Measurements from ENCODE around the gene CLCN7. TPM values are rescaled to one million over a fixed set of nuclear protein-coding genes. Genes with fewer than 3 reads are reported as not detected.

Gene CLCN7
- total and polyA plus RNA-seq, 9 of the 15 experiments (the other 6 are each of a cell fraction or from before 2014, with no cell fraction given): 0.06 to 126 (median 18.7) TPM

- TF ChIP-seq, protein P1, sequence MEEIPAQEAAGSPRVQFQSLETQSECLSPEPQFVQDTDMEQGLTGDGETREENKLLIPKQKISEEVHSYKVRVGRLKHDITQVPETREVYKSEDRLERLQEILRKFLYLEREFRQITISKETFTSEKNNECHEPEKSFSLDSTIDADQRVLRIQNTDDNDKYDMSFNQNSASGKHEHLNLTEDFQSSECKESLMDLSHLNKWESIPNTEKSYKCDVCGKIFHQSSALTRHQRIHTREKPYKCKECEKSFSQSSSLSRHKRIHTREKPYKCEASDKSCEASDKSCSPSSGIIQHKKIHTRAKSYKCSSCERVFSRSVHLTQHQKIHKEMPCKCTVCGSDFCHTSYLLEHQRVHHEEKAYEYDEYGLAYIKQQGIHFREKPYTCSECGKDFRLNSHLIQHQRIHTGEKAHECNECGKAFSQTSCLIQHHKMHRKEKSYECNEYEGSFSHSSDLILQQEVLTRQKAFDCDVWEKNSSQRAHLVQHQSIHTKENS (CRISPR knock-in tag; IDR thresholded peaks at IDR 0.05): no peak
- TF ChIP-seq ZNF263 (CRISPR knock-in tag; IDR thresholded peaks at IDR 0.05; ENCODE audit: borderline replicate concordance): peak; percentile 74
- no peak for TF ChIP-seq ZNF57 (CRISPR knock-in tag; IDR thresholded peaks at IDR 0.05)
- no peak for TF ChIP-seq ILK (tag; IDR thresholded peaks at IDR 0.05; ENCODE audit: borderline replicate concordance, low read depth)
- no peak for TF ChIP-seq GTF2B (IDR thresholded peaks at IDR 0.05; ENCODE audit: extremely low read depth, insufficient read length)
- TF ChIP-seq, protein P2, sequence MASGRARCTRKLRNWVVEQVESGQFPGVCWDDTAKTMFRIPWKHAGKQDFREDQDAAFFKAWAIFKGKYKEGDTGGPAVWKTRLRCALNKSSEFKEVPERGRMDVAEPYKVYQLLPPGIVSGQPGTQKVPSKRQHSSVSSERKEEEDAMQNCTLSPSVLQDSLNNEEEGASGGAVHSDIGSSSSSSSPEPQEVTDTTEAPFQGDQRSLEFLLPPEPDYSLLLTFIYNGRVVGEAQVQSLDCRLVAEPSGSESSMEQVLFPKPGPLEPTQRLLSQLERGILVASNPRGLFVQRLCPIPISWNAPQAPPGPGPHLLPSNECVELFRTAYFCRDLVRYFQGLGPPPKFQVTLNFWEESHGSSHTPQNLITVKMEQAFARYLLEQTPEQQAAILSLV (tag; IDR thresholded peaks at IDR 0.05): no peak
- TF ChIP-seq, protein P3, sequence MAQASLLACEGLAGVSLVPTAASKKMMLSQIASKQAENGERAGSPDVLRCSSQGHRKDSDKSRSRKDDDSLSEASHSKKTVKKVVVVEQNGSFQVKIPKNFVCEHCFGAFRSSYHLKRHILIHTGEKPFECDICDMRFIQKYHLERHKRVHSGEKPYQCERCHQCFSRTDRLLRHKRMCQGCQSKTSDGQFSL (CRISPR knock-in tag; IDR thresholded peaks at IDR 0.05): no peak
- TF ChIP-seq, protein P3 (tag; IDR thresholded peaks at IDR 0.05): no peak
- no peak for TF ChIP-seq ZKSCAN3 (CRISPR knock-in tag; IDR thresholded peaks at IDR 0.05)
- no peak for TF ChIP-seq NRF1 (conservative IDR thresholded peaks at IDR 0.05 in 1 of 2, IDR thresholded peaks at IDR 0.05 in 1 of 2)
Observed at GRCh38 chr16:1425616-1426370, 49.0 kb downstream of the CLCN7 start (continued).

All from K562 (cell line).